Neural cell (in vitro differentiated cells): ENCODE results near the gene MGLL. TPM values are rescaled to one million over a fixed set of nuclear protein-coding genes. Genes with fewer than 3 reads are reported as not detected.

Experiments
- H2AFZ ChIP-seq: fragments of 200-600, 300-800 bp; sonication (generic), shearing (Covaris generic); 2 replicates; pipeline ENCODE4 v1.6.0; 2014; ENCODE audit warnings: low read depth, mild to moderate bottlenecking, antibody characterized with exemption, low read length, moderate library complexity
- H3F3A ChIP-seq: fragments of 200-600 bp; shearing (Covaris generic); 2 replicates; pipeline ENCODE4 v1.6.1; 2016; ENCODE audit warnings: mild to moderate bottlenecking, moderate library complexity, mixed read lengths, antibody characterized with exemption, low read length; ENCODE audit not compliant: insufficient read depth, poor library complexity, severe bottlenecking
- H3K27ac ChIP-seq: fragments of 200-600, 300-800 bp; sonication (generic), shearing (Covaris generic); 2 replicates; pipeline ENCODE4 v1.5.1; 2014; ENCODE audit warnings: mild to moderate bottlenecking, low read length, moderate library complexity
- H3K27me3 ChIP-seq: fragments of 300-800, 200-600 bp; sonication (generic), shearing (Covaris generic); 2 replicates; pipeline ENCODE4 v1.6.0; 2014; ENCODE audit warnings: mild to moderate bottlenecking, low read depth, low read length, moderate library complexity; ENCODE audit not compliant: insufficient read depth
- H3K36me3 ChIP-seq: fragments of 300-800, 200-600 bp; sonication (generic), shearing (Covaris generic); 2 replicates; pipeline ENCODE4 v1.5.1; 2014; ENCODE audit warnings: mild to moderate bottlenecking, antibody characterized with exemption, low read length, moderate library complexity; ENCODE audit not compliant: insufficient read depth
- H3K4me2 ChIP-seq: fragments of 300-800, 200-600 bp; sonication (generic), shearing (Covaris generic); 2 replicates; pipeline ENCODE4 v1.6.0; 2014; ENCODE audit warnings: mild to moderate bottlenecking, low read length
- H3K4me3 ChIP-seq: fragments of 300-800, 200-600 bp; sonication (generic), shearing (Covaris generic); 2 replicates; pipeline ENCODE4 v1.5.1; 2014; ENCODE audit warnings: mild to moderate bottlenecking, low read length, moderate library complexity
- H3K79me2 ChIP-seq: fragments of 200-600 bp; shearing (Covaris generic); replicated peaks from 2 replicates; pipeline ENCODE4 v1.6.0; 2014; ENCODE audit warnings: mild to moderate bottlenecking, low read length, moderate library complexity; ENCODE audit not compliant: insufficient read depth
- H3K9ac ChIP-seq: fragments of 300-800, 200-600 bp; sonication (generic), shearing (Covaris generic); 2 replicates; pipeline ENCODE4 v1.6.1; 2016; ENCODE audit warnings: mild to moderate bottlenecking, low read length, mixed read lengths
- H3K9me2 ChIP-seq: fragments of 200-600 bp; shearing (Covaris generic); 2 replicates; pipeline ENCODE4 v1.6.1; 2016; ENCODE audit warnings: mild to moderate bottlenecking, low read length, mixed read lengths; ENCODE audit not compliant: insufficient read depth
- H3K9me3 ChIP-seq: fragments of 200-600, 300-800 bp; sonication (generic), shearing (Covaris generic); 2 replicates; pipeline ENCODE4 v1.6.1; 2016; ENCODE audit warnings: mild to moderate bottlenecking, mixed run types, low read length, moderate library complexity, mixed read lengths
- H4K20me1 ChIP-seq: fragments of 200-600 bp; shearing (Covaris generic); 2 replicates; pipeline ENCODE4 v1.6.1; 2016; ENCODE audit warnings: mild to moderate bottlenecking, mixed run types; ENCODE audit not compliant: insufficient read depth
- CTCF ChIP-seq: fragments of 450-650 bp; IDR thresholded peaks from 2 replicates; pipeline ENCODE4 v1.5.1; 2014; ENCODE audit warnings: antibody characterized with exemption, mild to moderate bottlenecking, moderate library complexity; ENCODE audit not compliant: poor library complexity, severe bottlenecking
- EP300 ChIP-seq: fragments of 450-650 bp; conservative IDR thresholded peaks from 2 replicates; pipeline ENCODE4 v1.6.1; 2014; ENCODE audit warnings: antibody characterized with exemption, mild to moderate bottlenecking, moderate library complexity; ENCODE audit not compliant: poor library complexity, severe bottlenecking
- EZH2 ChIP-seq: fragments of 200-600, 300-800 bp; shearing (Covaris generic), sonication (generic); IDR thresholded peaks from 2 replicates; pipeline ENCODE4 v1.6.1; 2014; ENCODE audit warnings: antibody characterized with exemption, low read length, borderline replicate concordance, mild to moderate bottlenecking; ENCODE audit not compliant: insufficient read depth, poor library complexity, severe bottlenecking
- MXI1 ChIP-seq: fragments of 450-650 bp; conservative IDR thresholded peaks from 2 replicates; pipeline ENCODE4 v1.6.1; 2014; ENCODE audit warnings: antibody characterized with exemption, mild to moderate bottlenecking; ENCODE audit not compliant: poor library complexity, severe bottlenecking
- POLR2AphosphoS5 ChIP-seq: IDR thresholded peaks from 2 replicates; pipeline ENCODE4 v1.6.1; 2012
- RAD21 ChIP-seq: fragments of 450-650 bp; conservative IDR thresholded peaks from 2 replicates; pipeline ENCODE4 v1.6.1; 2014; ENCODE audit warnings: antibody characterized with exemption, mild to moderate bottlenecking, moderate library complexity
- SMC3 ChIP-seq: fragments of 450-650 bp; conservative IDR thresholded peaks from 2 replicates; pipeline ENCODE4 v1.6.1; 2014; ENCODE audit warnings: antibody characterized with exemption, mild to moderate bottlenecking, moderate library complexity; ENCODE audit not compliant: poor library complexity
- TAF1 ChIP-seq: IDR thresholded peaks from 2 replicates; pipeline ENCODE4 v1.6.1; 2012; ENCODE audit warnings: low read depth
- polyA plus RNA-seq: library from polyadenylated mRNA; depleted of rRNA; stranded (reverse); fragments of >200 nt; gene quantifications from 2 replicates; pipeline ENCODE4 v1.2.3, GENCODE V29; 2014
- TF ChIP-seq, protein P1 (sequence below): IDR thresholded peaks from 2 replicates; pipeline ENCODE4 v1.6.1; 2012; ENCODE audit warnings: borderline replicate concordance

Gene MGLL
- polyA plus RNA-seq, 1 donor from 2014 or later, result 2.0 TPM

DNA sequence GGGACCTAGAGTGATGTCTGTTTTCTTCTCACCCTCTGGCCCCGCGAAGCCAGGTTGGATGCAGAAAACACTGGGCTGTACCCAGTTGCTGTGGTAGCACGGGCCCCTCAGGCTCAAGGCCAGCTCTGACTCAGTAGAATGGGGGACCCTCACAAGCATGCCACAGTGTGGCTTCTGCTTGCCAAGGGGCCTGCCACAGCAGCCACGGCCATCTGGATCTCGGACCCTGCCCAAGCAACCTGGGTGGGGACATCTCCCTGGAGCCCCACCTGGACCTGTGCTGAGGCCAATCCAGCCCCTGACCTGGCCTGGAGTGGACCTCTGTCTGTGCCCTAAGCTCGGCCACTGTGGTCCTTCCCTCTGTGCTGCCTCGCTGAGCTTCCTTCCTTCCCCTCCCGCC is 59.0 kb downstream of the MGLL start:
- H3K9ac ChIP-seq, result no peak overlapping the region
- H4K20me1 ChIP-seq, result no peaks in the 10 kb centered on the region
- no peaks in the 10 kb centered on the region for H3K36me3 ChIP-seq
- H3K27me3 ChIP-seq, result no peaks in the 10 kb centered on the region
- H3K9me2 ChIP-seq, result no peaks in the 10 kb centered on the region
- H3K27ac ChIP-seq, result no peak overlapping the region
- H3F3A ChIP-seq, result no peaks in the 10 kb centered on the region
- H3K4me3 ChIP-seq, result no peak overlapping the region
- TF ChIP-seq MXI1 (no peak), EP300 (no peak), POLR2AphosphoS5 (no peak), SMC3 (no peak), EZH2 (no peak), TAF1 (no peak), CTCF (no peak), RAD21 (no peak)
- TF ChIP-seq, protein P1, sequence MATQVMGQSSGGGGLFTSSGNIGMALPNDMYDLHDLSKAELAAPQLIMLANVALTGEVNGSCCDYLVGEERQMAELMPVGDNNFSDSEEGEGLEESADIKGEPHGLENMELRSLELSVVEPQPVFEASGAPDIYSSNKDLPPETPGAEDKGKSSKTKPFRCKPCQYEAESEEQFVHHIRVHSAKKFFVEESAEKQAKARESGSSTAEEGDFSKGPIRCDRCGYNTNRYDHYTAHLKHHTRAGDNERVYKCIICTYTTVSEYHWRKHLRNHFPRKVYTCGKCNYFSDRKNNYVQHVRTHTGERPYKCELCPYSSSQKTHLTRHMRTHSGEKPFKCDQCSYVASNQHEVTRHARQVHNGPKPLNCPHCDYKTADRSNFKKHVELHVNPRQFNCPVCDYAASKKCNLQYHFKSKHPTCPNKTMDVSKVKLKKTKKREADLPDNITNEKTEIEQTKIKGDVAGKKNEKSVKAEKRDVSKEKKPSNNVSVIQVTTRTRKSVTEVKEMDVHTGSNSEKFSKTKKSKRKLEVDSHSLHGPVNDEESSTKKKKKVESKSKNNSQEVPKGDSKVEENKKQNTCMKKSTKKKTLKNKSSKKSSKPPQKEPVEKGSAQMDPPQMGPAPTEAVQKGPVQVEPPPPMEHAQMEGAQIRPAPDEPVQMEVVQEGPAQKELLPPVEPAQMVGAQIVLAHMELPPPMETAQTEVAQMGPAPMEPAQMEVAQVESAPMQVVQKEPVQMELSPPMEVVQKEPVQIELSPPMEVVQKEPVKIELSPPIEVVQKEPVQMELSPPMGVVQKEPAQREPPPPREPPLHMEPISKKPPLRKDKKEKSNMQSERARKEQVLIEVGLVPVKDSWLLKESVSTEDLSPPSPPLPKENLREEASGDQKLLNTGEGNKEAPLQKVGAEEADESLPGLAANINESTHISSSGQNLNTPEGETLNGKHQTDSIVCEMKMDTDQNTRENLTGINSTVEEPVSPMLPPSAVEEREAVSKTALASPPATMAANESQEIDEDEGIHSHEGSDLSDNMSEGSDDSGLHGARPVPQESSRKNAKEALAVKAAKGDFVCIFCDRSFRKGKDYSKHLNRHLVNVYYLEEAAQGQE, result no peak
- no peak overlapping the region for H2AFZ ChIP-seq
- no peaks in the 10 kb centered on the region for H3K79me2 ChIP-seq
- no peak overlapping the region for H3K4me2 ChIP-seq
- peaks cover 10% of the 10 kb centered on the region for H3K9me3 ChIP-seq

DNA sequence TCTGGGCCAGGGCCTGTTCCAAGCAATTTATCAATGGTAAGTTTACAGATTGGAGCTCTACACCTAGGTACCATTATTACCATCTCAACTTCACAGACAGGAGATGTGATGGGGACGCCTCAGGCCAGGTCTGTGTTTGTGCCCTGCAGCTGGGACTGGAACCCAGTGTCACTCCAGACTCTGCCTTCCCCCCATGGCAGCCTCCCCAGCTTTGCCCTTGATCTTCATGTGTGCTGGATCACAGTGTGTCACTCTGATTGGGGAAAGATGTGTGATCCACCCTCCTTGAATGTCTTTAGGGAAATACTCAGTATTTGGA is 59.6 kb downstream of the MGLL start:
- no peaks in the 10 kb centered on the region for H3F3A ChIP-seq
- no peaks in the 10 kb centered on the region for H4K20me1 ChIP-seq
- H3K79me2 ChIP-seq, result no peaks in the 10 kb centered on the region
- no peak overlapping the region for H3K9ac ChIP-seq
- TF ChIP-seq MXI1 (no peak), TAF1 (no peak), CTCF (no peak), EZH2 (no peak), POLR2AphosphoS5 (no peak), RAD21 (no peak), SMC3 (no peak), EP300 (no peak)
- TF ChIP-seq, protein P1, result no peak
- no peaks in the 10 kb centered on the region for H3K27me3 ChIP-seq
- peak overlapping the region; percentile 35 for H3K27ac ChIP-seq
- H3K4me2 ChIP-seq, result no peak overlapping the region
- H3K36me3 ChIP-seq, result no peaks in the 10 kb centered on the region
- H3K9me2 ChIP-seq, result no peaks in the 10 kb centered on the region
- H3K4me3 ChIP-seq, result no peak overlapping the region
- no peak overlapping the region for H2AFZ ChIP-seq
- peaks cover 6% of the 10 kb centered on the region for H3K9me3 ChIP-seq
